CD4-positive, alpha-beta T cell treated with Interleukin-1 beta for 1 hour (primary cell): ENCODE measurements around the gene CES2.
"Not testable (repeated sequence)": the region's sequence is repeated elsewhere in the genome, so short reads cannot be mapped to it uniquely, and the experiment has no call there.

Source experiments
- DNase-seq, 2 donors: peaks; one replicate each; pipeline ENCODE4 v3.0.0-alpha.2; 2020 to 2022

The CES2 gene

DNA sequence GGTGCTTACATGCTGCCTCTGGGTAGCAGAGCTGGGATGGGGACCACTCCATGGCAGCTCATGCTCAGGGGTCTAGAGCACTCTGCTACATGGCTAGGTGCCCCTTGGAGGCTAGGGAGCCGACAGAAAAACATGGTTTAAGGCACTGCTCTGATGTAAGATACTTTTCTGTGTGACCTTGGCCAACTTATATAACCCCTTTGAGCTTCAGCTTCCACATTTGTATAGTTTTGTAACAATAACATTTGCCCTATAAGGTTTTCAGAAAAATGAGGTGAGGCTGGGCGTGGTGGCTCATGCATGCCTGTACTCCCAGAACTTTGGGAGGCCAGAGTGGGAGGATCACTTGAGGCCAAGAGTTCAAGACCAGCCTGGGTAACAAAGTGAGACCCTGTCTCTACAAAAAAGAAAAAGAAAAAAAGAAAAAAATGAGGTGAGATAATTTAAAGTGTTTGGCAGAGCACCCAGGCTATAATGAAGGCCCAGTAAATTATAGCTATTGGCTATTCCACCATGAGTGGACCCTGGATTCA is 56.3 kb downstream of the CES2 start:
- DNase-seq: no peak

DNA sequence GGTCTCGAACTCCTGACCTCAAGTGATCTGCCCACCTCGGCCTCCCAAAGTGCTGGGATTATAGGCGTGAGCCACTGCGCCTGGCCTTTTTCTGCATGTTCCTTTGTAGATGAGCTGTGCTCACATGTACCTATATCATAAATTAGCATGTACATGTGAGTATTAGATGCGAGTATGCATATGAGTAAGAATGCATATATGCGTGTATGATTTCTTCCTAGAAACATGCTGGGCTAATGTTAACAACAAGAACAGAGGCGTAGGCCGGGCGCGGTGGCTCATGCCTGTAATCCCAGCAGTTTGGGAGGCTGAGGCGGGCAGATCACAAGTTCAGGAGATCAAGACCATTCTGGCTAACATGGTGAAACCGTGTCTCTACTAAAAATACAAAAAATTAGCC is 58.2 kb downstream of the CES2 start:
- not testable (repeated sequence) for DNase-seq
